NCI-H524 treated with DMSO at 0.1 percent for 48 hours (cell line): ENCODE measurements around the gene DSTN.

ENCODE experiments used
- DNase-seq: peaks from one replicate; lab custom pipeline; 2025; lab: John Stamatoyannopoulos, UW

The DSTN gene

DNA sequence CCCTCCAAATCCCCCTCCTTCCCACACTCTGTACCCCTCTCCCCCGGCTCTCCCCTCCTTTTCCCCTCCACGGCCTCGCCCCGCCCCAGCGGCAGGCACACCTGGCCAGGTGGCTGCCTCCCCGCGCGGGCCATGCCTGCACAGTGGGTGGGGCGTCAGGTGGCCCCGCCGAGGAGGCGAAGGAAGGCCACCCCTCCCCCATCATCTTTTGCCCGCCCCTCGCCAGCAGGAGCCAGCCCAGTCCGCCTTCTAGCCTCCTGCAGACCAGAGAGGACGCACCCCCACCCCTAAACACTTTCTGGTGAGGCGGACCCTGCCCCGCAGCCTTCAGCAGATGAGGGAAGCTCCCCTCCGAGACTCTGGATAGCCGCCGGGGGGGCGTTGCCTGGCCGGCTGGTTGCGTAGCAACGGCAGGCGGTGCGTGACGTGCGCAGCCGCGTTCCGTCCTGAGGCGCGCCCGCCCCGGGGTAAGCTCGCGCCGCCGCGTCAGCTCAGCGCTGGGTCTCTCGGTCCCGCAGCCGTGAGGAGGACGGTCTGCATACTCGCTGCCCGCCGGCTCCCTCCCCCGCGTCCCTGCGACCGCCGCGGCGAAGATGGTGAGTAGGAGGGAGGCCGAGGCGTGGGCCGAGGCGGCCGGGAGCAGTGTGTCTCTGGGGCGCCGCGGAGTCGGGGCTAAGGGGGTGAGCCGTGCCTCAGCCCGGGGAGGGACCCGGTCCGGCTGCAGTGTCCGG is at the start of gene DSTN:
TSS of gene DSTN (plus strand) at position 460 of the 731 bp plus-strand sequence. CDS start at position 594, 134 bp downstream.
- peak; percentile 63 for DNase-seq

- no peak for DNase-seq
Measured at GRCh38 chr20:17520583-17520982, 49.3 kb upstream of the DSTN start.

- no peak for DNase-seq
Measured at GRCh38 chr20:17522528-17522927, 47.3 kb upstream of the DSTN start.

GRCh38 chr20:17523326-17523725 is 46.5 kb upstream of the DSTN start:
- DNase-seq: no peak

- no peak for DNase-seq
Measured at GRCh38 chr20:17524560-17524959, 45.3 kb upstream of the DSTN start.

GRCh38 chr20:17525132-17525531 is 44.7 kb upstream of the DSTN start:
- no peak for DNase-seq

- peak; percentile 21 for DNase-seq
Measured at GRCh38 chr20:17525650-17526049, 44.2 kb upstream of the DSTN start.

DNA sequence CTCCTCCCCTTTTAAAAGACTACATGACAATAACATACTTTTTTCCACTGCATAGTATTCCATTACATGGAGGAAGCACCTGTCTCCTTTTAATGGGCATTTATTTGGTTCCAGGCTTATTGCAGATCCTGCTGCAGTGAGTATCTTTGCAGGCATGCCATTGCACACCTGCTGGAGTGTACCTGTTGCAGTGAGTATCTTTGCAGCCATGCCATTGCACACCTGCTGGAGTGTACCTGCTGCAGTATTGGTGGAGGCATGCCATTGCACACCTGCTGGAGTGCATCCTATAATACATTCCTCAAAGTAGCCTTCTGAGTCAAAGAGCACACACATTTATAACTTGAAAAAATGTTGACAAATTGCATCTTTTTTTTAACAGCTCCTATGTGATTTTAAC is 40.3 kb upstream of the DSTN start:
- DNase-seq: no peak

GRCh38 chr20:17530153-17530552 is 39.7 kb upstream of the DSTN start:
- DNase-seq: no peak

GRCh38 chr20:17530716-17531664 is 38.9 kb upstream of the DSTN start, which contains the start of gene BFSP1:
TSS of gene BFSP1 (minus strand) at chr20:17531379. CDS start at chr20:17531329, 50 bp downstream.
- no peak for DNase-seq

GRCh38 chr20:17531665-17532025 is 38.2 kb upstream of the DSTN start:
- DNase-seq: no peak

GRCh38 chr20:17533396-17533795 is 36.5 kb upstream of the DSTN start:
- peak; percentile 72 for DNase-seq

DNA sequence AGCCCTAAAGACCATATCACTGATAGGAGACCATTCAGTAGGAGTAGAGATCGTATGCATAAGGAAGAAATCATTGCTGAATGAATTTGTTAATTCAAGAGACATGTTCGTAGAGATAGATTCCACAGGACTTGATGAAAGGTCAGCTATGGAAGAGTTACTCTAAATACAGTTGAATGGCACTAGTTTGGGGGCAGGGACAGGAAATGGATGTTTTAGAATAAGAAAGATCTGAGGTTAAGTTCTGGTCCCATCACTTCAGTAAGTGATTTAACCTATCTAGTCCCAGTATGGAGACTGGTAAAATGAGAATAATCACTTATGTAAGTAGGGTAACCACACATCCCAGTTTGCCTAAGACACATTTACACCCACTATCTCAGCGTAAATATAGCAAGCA is 35.8 kb upstream of the DSTN start:
- DNase-seq: no peak

GRCh38 chr20:17536944-17537444 is 32.9 kb upstream of the DSTN start:
- peak; percentile 70 for DNase-seq

DNA sequence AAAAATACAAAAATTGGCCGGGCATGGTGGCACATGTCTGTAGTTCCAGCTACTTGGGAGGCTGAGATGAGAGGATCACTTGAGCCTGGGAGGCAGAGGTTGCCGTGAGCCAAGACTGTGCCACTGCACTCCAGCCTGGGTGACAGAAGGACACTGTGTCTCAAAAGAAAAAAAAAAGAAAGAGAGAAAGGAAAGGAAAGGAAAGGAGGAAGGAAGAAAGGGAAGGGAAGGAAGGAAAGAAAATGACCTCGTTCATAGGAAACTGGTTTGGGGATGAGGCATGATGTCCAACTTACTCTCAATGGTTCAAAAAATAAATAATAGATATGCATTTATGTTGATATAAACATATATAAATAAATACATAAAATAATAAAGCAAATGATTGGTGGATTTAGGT is 31.9 kb upstream of the DSTN start:
- DNase-seq: no peak

GRCh38 chr20:17538517-17539170 is 31.2 kb upstream of the DSTN start:
- DNase-seq: no peak

GRCh38 chr20:17541596-17541995 is 28.3 kb upstream of the DSTN start:
- no peak for DNase-seq

- no peak for DNase-seq
Measured at GRCh38 chr20:17541996-17542395, 27.9 kb upstream of the DSTN start.

DNA sequence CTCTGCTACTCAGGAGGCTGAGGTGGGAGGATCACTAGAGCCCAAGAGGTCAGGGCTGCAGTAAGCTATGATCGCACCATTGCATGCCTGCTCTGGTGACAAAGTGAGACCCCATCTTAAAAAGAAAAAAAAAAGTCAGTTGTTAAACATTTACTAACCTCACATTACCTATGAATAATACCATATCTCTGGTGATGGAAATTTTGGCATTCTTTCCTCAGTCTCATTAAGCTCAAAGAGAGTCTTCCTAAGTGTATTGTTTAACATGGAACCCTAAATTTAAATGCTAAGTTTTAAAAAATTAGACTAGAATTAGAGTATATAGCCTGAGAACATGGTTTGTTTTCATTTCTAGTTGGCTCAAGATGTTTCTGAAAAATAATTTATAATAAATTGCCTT is 27.4 kb upstream of the DSTN start:
- DNase-seq: no peak

DNA sequence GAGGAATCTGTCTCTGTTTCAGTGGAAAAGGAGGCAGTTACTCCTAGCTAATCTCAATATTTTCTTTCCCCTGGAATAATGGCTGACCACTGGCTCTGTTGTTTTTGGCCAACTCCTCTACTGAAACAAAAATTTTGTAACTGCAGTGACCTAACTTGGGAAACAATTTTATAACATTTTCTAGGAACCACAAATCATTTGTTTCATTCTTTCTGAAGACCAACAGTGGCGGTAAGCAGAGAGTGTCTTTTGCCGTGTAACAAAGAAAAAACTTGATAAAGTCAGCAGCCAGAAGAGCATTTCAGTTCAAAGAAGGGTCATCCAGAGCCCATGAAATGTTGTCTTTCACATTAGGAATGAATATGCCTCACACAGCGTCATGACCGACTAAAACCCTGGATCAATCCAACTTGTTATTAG is 26.9 kb upstream of the DSTN start:
- no peak for DNase-seq

DNA sequence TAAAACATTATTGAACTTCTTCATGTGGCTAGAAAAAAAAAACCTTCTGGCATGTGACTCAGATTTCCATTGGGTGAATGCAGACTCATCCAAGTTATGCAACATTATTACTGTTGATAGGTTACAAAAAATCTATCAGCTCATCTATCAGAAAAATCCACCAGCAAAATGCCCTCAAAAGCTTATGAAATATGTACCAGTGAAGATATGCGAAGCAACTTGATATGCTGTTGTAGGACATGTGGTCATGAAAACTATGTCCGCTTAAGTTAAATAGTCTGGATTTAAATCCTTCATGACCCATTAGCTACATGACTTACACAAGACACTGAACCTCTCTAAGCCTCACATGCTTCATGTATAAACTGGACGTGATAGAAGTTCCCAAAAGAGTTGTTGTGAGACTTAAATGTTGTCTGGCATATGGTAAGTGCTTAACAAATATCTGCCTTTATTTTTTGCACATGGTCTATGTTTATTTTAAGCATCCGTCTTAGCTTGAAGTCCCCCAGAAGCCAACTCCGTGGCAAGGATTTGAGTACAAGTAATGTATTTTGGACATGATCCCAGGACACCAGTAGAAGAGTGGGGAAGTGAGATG is 26.2 kb upstream of the DSTN start:
- no peak for DNase-seq

GRCh38 chr20:17545127-17545526 is 24.7 kb upstream of the DSTN start:
- no peak for DNase-seq
